Sigmoid colon (tissue), 4 donors: Measurements from ENCODE around the gene IFITM10.

Experiments used
- CTCF ChIP-seq, 4 experiments: fragments of 450-650 bp in 3 of 4; fragments of 200-600 bp in 1 of 4; IDR thresholded peaks; one replicate each; pipeline ENCODE4 v1.5.1; 2016 to 2019; ENCODE audit warnings: antibody characterized with exemption in 4 of 4, mild to moderate bottlenecking in 3 of 4, moderate library complexity in 2 of 4
- POLR2AphosphoS5 ChIP-seq, 4 donors: sonication (generic); formaldehyde crosslinking; IDR thresholded peaks; one replicate each; pipeline ENCODE4 v1.6.1; 2017; ENCODE audit warnings: antibody characterized with exemption in 4 of 4

GRCh38 chr11:1696608-1697570 lies 53.5 kb downstream of the IFITM10 start, which contains the start of gene KRTAP5-6:
- TF ChIP-seq CTCF (IDR thresholded peaks at IDR 0.05) (no peak), POLR2AphosphoS5 (IDR thresholded peaks at IDR 0.05) (no peak)
